Muscle layer of colon (tissue), 2 donors: ENCODE data around the gene AMPD2.

Experiments
- H3K27ac ChIP-seq: one replicate; pipeline ENCODE4 v1.7.0; 2013; ENCODE audit warnings: low read depth, mild to moderate bottlenecking, low read length, moderate library complexity
- H3K27me3 ChIP-seq, 2 donors: one replicate each; pipeline ENCODE4 v1.7.0; 2013; ENCODE audit warnings: low read length in 2 of 2, mild to moderate bottlenecking in 2 of 2; ENCODE audit not compliant: insufficient read depth in 2 of 2, control insufficient read depth in 1 of 2
- H3K36me3 ChIP-seq: one replicate; pipeline ENCODE4 v1.7.0; 2013; ENCODE audit warnings: mild to moderate bottlenecking, low read length; ENCODE audit not compliant: insufficient read depth
- H3K4me1 ChIP-seq: one replicate; pipeline ENCODE4 v1.7.0; 2013; ENCODE audit warnings: mild to moderate bottlenecking, low read length; ENCODE audit not compliant: insufficient read depth
- H3K4me3 ChIP-seq, 2 donors: one replicate each; pipeline ENCODE4 v1.7.0; 2013; ENCODE audit warnings: low read length in 2 of 2, low read depth in 1 of 2, mild to moderate bottlenecking in 1 of 2, moderate library complexity in 1 of 2
- H3K9ac ChIP-seq: one replicate; pipeline ENCODE4 v1.7.0; 2013; ENCODE audit warnings: low read length
- H3K9me3 ChIP-seq: one replicate; pipeline ENCODE4 v1.7.0; 2013; ENCODE audit warnings: mild to moderate bottlenecking, low read length
- donor health status: abdominal sarcoma.
- donor health status: Adenocarcinoma of cecum.

The AMPD2 gene

DNA sequence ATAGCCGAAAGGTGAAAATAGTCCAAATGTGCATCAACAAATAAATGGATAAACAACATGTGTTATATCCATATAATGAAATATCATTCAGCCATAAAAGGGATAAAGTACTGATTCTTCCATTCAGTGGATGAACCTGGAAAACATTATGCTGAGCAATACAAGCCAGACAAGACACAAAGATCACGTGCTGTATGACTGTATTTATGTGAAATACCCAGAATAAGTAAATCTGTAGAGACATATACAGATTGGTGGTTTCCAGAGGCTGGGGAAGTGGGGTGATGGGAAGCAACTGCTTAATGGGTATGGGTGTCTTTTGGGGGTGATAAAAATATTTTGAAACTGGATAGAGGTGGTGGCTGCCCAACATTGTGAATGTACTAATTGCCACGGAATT lies 23.0 kb downstream of the AMPD2 start:
- peaks cover 7% of the 10 kb centered on the region for H3K4me1 ChIP-seq
- no peak overlapping the region for H3K9ac ChIP-seq
- H3K4me3 ChIP-seq = no peak overlapping the region
- no peak overlapping the region for H3K27ac ChIP-seq
- no peaks in the 10 kb centered on the region for H3K9me3 ChIP-seq
- no peaks in the 10 kb centered on the region for H3K36me3 ChIP-seq
- H3K27me3 ChIP-seq = no peaks in the 10 kb centered on the region

- Histone ChIP-seq H3K4me1 (peaks cover 7% of the 10 kb centered on the region), H3K27ac (no peak overlapping the region), H3K4me3 (peak overlapping the region in 1 of 2 donors; percentile 30), H3K9ac (peak overlapping the region; percentile 33), H3K9me3 (no peaks in the 10 kb centered on the region), H3K36me3 (no peaks in the 10 kb centered on the region), H3K27me3 (no peaks in the 10 kb centered on the region)
Measured at GRCh38 chr1:109643385-109644230, 24.0 kb downstream of the AMPD2 start.

DNA sequence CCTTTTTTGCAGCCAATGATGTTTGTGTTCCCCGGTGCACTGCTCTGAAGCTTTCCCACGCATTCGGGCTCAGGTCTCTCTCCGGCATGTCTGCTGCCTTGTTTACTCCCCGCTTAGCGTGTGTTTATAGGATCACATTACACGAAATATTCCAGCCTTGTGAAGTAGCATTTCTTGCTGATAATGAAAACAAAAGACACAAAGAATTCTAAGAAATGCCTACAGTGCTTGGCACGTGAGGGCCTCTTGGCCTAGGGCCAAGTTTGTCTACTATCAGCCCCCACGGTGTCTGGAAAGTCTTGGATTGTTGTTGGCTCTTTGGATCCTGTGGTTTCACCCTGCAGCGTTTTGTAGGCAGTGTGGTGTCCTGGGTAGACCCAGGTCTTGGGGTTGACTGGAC lies 25.0 kb downstream of the AMPD2 start:
- H3K27me3 ChIP-seq = no peaks in the 10 kb centered on the region
- no peak overlapping the region for H3K27ac ChIP-seq
- no peak overlapping the region for H3K4me3 ChIP-seq
- no peak overlapping the region for H3K9ac ChIP-seq
- H3K9me3 ChIP-seq = no peaks in the 10 kb centered on the region
- H3K4me1 ChIP-seq = peaks cover 7% of the 10 kb centered on the region
- H3K36me3 ChIP-seq = no peaks in the 10 kb centered on the region

DNA sequence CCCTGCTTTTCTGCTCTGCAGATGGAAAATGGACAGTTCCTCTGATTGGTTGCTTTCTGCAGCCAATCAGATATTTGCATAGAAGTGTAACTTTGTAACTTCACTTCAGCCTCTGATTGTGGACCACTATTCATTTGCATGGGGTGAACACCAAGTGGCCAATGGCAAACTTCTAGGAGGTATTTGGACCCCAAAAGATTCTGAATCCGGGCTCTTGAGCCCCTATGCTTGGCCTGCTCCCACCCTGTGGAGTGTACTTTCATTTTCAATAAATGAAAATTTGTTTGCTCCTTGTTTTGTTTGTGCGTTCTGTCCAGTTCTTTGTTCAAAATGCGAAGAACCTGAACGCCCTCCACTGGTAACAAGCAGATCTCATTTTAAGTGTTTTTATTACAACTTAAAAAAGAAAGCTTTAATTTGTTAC lies 29.9 kb downstream of the AMPD2 start:
- Histone ChIP-seq H3K9ac (no peak overlapping the region), H3K4me1 (peaks cover under 1% of the 10 kb centered on the region), H3K4me3 (no peak overlapping the region), H3K36me3 (no peaks in the 10 kb centered on the region), H3K27me3 (no peaks in the 10 kb centered on the region), H3K9me3 (no peaks in the 10 kb centered on the region), H3K27ac (no peak overlapping the region)

DNA sequence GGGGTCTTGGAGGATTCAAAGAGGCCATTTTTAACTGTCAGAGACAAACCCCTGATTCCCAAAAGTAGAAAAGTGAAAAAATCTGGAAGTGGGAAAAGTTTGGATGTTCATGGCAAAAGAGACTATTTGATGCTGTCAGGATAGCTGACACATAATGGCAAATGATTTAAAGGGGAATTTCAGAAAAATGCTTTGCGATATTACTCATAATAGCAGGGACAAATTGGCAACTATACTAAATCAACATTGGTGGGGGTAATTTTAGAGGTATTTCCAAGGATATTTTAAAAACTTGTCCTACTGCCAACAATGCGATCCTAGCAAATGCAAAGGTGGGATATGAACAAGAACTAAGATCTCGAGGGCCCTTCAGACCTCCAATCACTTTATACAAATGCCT lies 31.0 kb downstream of the AMPD2 start:
- no peaks in the 10 kb centered on the region for H3K9me3 ChIP-seq
- H3K4me1 ChIP-seq = peaks cover 11% of the 10 kb centered on the region
- H3K9ac ChIP-seq = no peak overlapping the region
- no peak overlapping the region for H3K4me3 ChIP-seq
- H3K36me3 ChIP-seq = no peaks in the 10 kb centered on the region
- H3K27ac ChIP-seq = no peak overlapping the region
- no peaks in the 10 kb centered on the region for H3K27me3 ChIP-seq

- H3K9me3 ChIP-seq = no peaks in the 10 kb centered on the region
- H3K27ac ChIP-seq = no peak overlapping the region
- no peaks in the 10 kb centered on the region for H3K27me3 ChIP-seq
- no peak overlapping the region for H3K9ac ChIP-seq
- H3K4me3 ChIP-seq = no peak overlapping the region
- peaks cover 11% of the 10 kb centered on the region for H3K4me1 ChIP-seq
- no peaks in the 10 kb centered on the region for H3K36me3 ChIP-seq
Measured at GRCh38 chr1:109652402-109652801, 32.8 kb downstream of the AMPD2 start.

- Histone ChIP-seq H3K36me3 (peaks cover 8% of the 10 kb centered on the region), H3K27me3 (no peaks in the 10 kb centered on the region), H3K4me3 (no peak overlapping the region), H3K4me1 (peaks cover 11% of the 10 kb centered on the region), H3K27ac (no peak overlapping the region), H3K9ac (no peak overlapping the region), H3K9me3 (no peaks in the 10 kb centered on the region)
Measured at GRCh38 chr1:109653306-109653705, 33.7 kb downstream of the AMPD2 start.

GRCh38 chr1:109654519-109654918 lies 34.9 kb downstream of the AMPD2 start:
- Histone ChIP-seq H3K27ac (no peak overlapping the region), H3K36me3 (peaks cover 9% of the 10 kb centered on the region)

GRCh38 chr1:109655615-109656519 lies 36.2 kb downstream of the AMPD2 start, which contains the start of gene GSTM4:
Gene GSTM4 (plus strand): TSS chr1:109656099. CDS start chr1:109656390, 291 bp downstream.
- H3K4me3 ChIP-seq = peak within 1 kb of the TSS; percentile 59 to 68
- peaks cover 18% of the 10 kb centered on the region for H3K36me3 ChIP-seq
- peak within 1 kb of the TSS; percentile 83 for H3K27ac ChIP-seq
- H3K27me3 ChIP-seq = no peaks in the 10 kb centered on the region
- no peaks in the 10 kb centered on the region for H3K9me3 ChIP-seq
- H3K9ac ChIP-seq = peak within 1 kb of the TSS; percentile 40
- H3K4me1 ChIP-seq = peaks cover 11% of the 10 kb centered on the region

More at GRCh38 chr1:109654519-109654918, 34.9 kb downstream of the AMPD2 start:
- Histone ChIP-seq H3K4me1 (peaks cover 11% of the 10 kb centered on the region), H3K9me3 (no peaks in the 10 kb centered on the region), H3K27me3 (no peaks in the 10 kb centered on the region), H3K4me3 (no peak overlapping the region), H3K9ac (no peak overlapping the region)

DNA sequence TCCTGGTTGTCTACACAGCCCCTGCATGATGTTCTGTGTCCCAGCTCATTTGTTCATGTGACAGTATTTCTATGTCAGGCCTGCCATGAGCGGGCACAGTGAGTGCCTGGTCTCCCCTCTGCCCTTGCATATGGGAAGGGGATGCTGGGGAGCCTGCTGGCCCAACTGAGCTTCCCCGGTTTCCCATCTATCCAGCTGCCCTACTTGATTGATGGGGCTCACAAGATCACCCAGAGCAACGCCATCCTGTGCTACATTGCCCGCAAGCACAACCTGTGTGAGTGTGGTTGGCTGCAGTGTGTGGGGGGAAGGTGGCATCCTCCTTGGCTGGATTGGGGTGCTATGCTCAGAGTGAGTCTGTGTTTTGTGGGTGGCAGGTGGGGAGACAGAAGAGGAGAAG lies 37.8 kb downstream of the AMPD2 start:
- no peaks in the 10 kb centered on the region for H3K9me3 ChIP-seq
- peaks cover 11% of the 10 kb centered on the region for H3K4me1 ChIP-seq
- no peak overlapping the region for H3K4me3 ChIP-seq
- H3K9ac ChIP-seq = no peak overlapping the region
- peaks cover 18% of the 10 kb centered on the region for H3K36me3 ChIP-seq
- H3K27me3 ChIP-seq = no peaks in the 10 kb centered on the region
- H3K27ac ChIP-seq = no peak overlapping the region

DNA sequence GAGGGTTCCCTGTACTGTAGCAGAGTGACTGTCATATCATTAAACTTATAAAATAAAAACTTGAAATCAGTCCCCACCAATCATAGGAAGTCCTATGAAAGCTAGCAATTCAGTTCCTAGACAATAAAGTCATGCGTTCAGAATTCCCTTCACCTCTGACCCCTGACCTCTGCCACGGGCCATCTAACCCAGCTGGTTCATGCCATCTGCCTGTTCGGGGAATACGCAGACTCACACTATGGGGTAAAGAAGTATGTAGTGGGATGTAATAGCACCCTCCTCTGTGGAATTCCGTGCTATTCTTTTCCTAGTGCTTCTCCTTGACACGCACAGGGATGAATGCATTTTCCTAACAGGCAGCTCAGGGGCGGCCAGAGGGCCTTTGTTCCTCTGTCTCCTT lies 38.3 kb downstream of the AMPD2 start:
- no peaks in the 10 kb centered on the region for H3K27me3 ChIP-seq
- no peak overlapping the region for H3K9ac ChIP-seq
- peaks cover 18% of the 10 kb centered on the region for H3K36me3 ChIP-seq
- H3K9me3 ChIP-seq = no peaks in the 10 kb centered on the region
- H3K4me3 ChIP-seq = no peak overlapping the region
- peaks cover 11% of the 10 kb centered on the region for H3K4me1 ChIP-seq
- H3K27ac ChIP-seq = no peak overlapping the region
